Karpas-422 (cell line): Measurements from ENCODE around the gene CEBPE. TPM values are rescaled to one million over a fixed set of nuclear protein-coding genes. Genes with fewer than 3 reads are reported as not detected.

ENCODE experiments used
- DNase-seq: peaks from one replicate; pipeline ENCODE4 v3.0.0-alpha.2; 2015
- H2AFZ ChIP-seq: fragments of 200-600 bp; sonication (generic); 2 replicates; pipeline ENCODE4 v1.6.1; 2014; ENCODE audit warnings: antibody characterized with exemption, low read length, mixed read lengths
- H3K27ac ChIP-seq: fragments of 200-600 bp; sonication (generic); 2 replicates; pipeline ENCODE4 v1.5.1; 2014; ENCODE audit warnings: mild to moderate bottlenecking, low read length, moderate library complexity
- H3K27me3 ChIP-seq: fragments of 200-600 bp; sonication (generic); 2 replicates; pipeline ENCODE4 v1.6.1; 2014; ENCODE audit warnings: low read length, mixed read lengths
- H3K36me3 ChIP-seq: fragments of 200-600 bp; sonication (generic); 2 replicates; pipeline ENCODE4 v1.6.1; 2014; ENCODE audit warnings: low read length, mixed read lengths; ENCODE audit not compliant: insufficient read depth
- H3K4me1 ChIP-seq: fragments of 200-600 bp; sonication (generic); 2 replicates; pipeline ENCODE4 v1.6.1; 2014; ENCODE audit warnings: mild to moderate bottlenecking, low read length, mixed read lengths
- H3K4me2 ChIP-seq: fragments of 200-600 bp; sonication (generic); 2 replicates; pipeline ENCODE4 v1.6.1; 2014; ENCODE audit warnings: low read length, low read depth, mild to moderate bottlenecking; ENCODE audit not compliant: poor library complexity, severe bottlenecking
- H3K4me3 ChIP-seq: fragments of 200-600 bp; sonication (generic); 2 replicates; pipeline ENCODE4 v1.5.1; 2014; ENCODE audit warnings: mild to moderate bottlenecking, antibody characterized with exemption, low read length, mixed read lengths
- H3K79me2 ChIP-seq: fragments of 200-600 bp; sonication (generic); 2 replicates; pipeline ENCODE4 v1.6.1; 2014; ENCODE audit warnings: mild to moderate bottlenecking, low read length, mixed read lengths
- H3K9ac ChIP-seq: fragments of 200-600 bp; sonication (generic); 2 replicates; pipeline ENCODE4 v1.6.0; 2014; ENCODE audit warnings: low read length
- H3K9me2 ChIP-seq: fragments of 200-600 bp; sonication (generic), shearing (Covaris generic); replicated peaks from 2 replicates; pipeline ENCODE4 v1.6.0; 2014; ENCODE audit warnings: mild to moderate bottlenecking, low read length, moderate library complexity; ENCODE audit not compliant: insufficient read depth
- H3K9me3 ChIP-seq: fragments of 300-700, 200-600 bp; sonication (generic); 2 replicates; pipeline ENCODE4 v1.6.1; 2014; ENCODE audit warnings: low read length, mixed read lengths
- H4K20me1 ChIP-seq: fragments of 200-600 bp; sonication (generic); 2 replicates; pipeline ENCODE4 v1.6.1; 2014; ENCODE audit warnings: mild to moderate bottlenecking, antibody characterized with exemption, low read length, low read depth; ENCODE audit not compliant: insufficient read depth
- total RNA-seq: library from RNA; depleted of rRNA; stranded (reverse); fragments of >200 nt; shearing (Covaris generic); gene quantifications from 2 replicates; pipeline ENCODE4 v1.2.3, GENCODE V29; 2014; ENCODE audit warnings: low replicate concordance

CEBPE gene
- total RNA-seq, 1 experiment from 2014 or later, result not detected

- Histone ChIP-seq H3K79me2 (no peaks in the 10 kb centered on the region), H3K27ac (no peak overlapping the region), H3K9ac (no peak overlapping the region), H3K27me3 (no peaks in the 10 kb centered on the region), H4K20me1 (no peaks in the 10 kb centered on the region), H3K4me3 (no peak overlapping the region), H3K9me2 (no peaks in the 10 kb centered on the region), H3K4me1 (no peaks in the 10 kb centered on the region), H3K36me3 (no peaks in the 10 kb centered on the region), H3K9me3 (no peaks in the 10 kb centered on the region), H2AFZ (no peak overlapping the region), H3K4me2 (no peak overlapping the region)
- no peak for DNase-seq
These were observed 12.4 kb downstream of the CEBPE start for GRCh38 chr14:23106747-23107045.

GRCh38 chr14:23105348-23105824, 13.7 kb downstream of the CEBPE start:
- Histone ChIP-seq H3K9me3 (no peaks in the 10 kb centered on the region), H3K4me1 (no peaks in the 10 kb centered on the region), H4K20me1 (0 out of 2 replicates have a peak, but pooled peaks cover 2% of the 10 kb centered on the region), H3K9ac (no peak overlapping the region), H3K27ac (no peak overlapping the region), H3K4me3 (no peak overlapping the region), H3K4me2 (no peak overlapping the region), H3K36me3 (no peaks in the 10 kb centered on the region), H2AFZ (no peak overlapping the region), H3K27me3 (no peaks in the 10 kb centered on the region), H3K9me2 (no peaks in the 10 kb centered on the region), H3K79me2 (no peaks in the 10 kb centered on the region)
- no peak for DNase-seq

GRCh38 chr14:23104591-23105347, 14.3 kb downstream of the CEBPE start, which contains the start of gene CIROP:
Gene CIROP, minus strand, starts transcription at chr14:23104989. Its CDS starts 69 bp downstream, at chr14:23104920.
- DNase-seq, result no peak
- H3K9ac ChIP-seq, result no peak within 1 kb of the TSS
- H3K4me2 ChIP-seq, result no peak within 1 kb of the TSS
- no peaks in the 10 kb centered on the region for H3K9me3 ChIP-seq
- H3K4me1 ChIP-seq, result no peaks in the 10 kb centered on the region
- no peak within 1 kb of the TSS for H2AFZ ChIP-seq
- H3K4me3 ChIP-seq, result no peak within 1 kb of the TSS
- H3K27me3 ChIP-seq, result no peaks in the 10 kb centered on the region
- no peaks in the 10 kb centered on the region for H3K36me3 ChIP-seq
- H4K20me1 ChIP-seq, result peaks cover 5% of the 10 kb centered on the region; the same call in 1 of the 2 replicates
- H3K9me2 ChIP-seq, result no peaks in the 10 kb centered on the region
- no peaks in the 10 kb centered on the region for H3K79me2 ChIP-seq
- no peak within 1 kb of the TSS for H3K27ac ChIP-seq

GRCh38 chr14:23104070-23104590, 14.9 kb downstream of the CEBPE start:
- Histone ChIP-seq H3K36me3 (no peaks in the 10 kb centered on the region), H3K4me3 (no peak overlapping the region), H3K79me2 (no peaks in the 10 kb centered on the region), H3K27ac (no peak overlapping the region), H2AFZ (no peak overlapping the region), H3K4me1 (no peaks in the 10 kb centered on the region), H3K9me3 (no peaks in the 10 kb centered on the region), H4K20me1 (peaks cover 7% of the 10 kb centered on the region; the same call in 1 of the 2 replicates), H3K27me3 (no peaks in the 10 kb centered on the region), H3K9me2 (no peaks in the 10 kb centered on the region), H3K9ac (no peak overlapping the region), H3K4me2 (no peak overlapping the region)
- DNase-seq, result no peak

GRCh38 chr14:23103581-23103980, 15.5 kb downstream of the CEBPE start:
- Histone ChIP-seq H3K4me3 (no peak overlapping the region), H3K79me2 (no peaks in the 10 kb centered on the region), H3K9ac (no peak overlapping the region), H3K36me3 (no peaks in the 10 kb centered on the region), H3K27me3 (no peaks in the 10 kb centered on the region), H3K4me1 (no peaks in the 10 kb centered on the region), H4K20me1 (peaks cover 12% of the 10 kb centered on the region; the same call in 1 of the 2 replicates), H3K27ac (no peak overlapping the region), H3K4me2 (no peak overlapping the region), H2AFZ (no peak overlapping the region), H3K9me2 (no peaks in the 10 kb centered on the region), H3K9me3 (no peaks in the 10 kb centered on the region)
- no peak for DNase-seq

- Histone ChIP-seq H2AFZ (no peak overlapping the region), H3K4me2 (no peak overlapping the region), H3K27ac (no peak overlapping the region), H3K9me3 (no peaks in the 10 kb centered on the region), H3K27me3 (no peaks in the 10 kb centered on the region), H3K36me3 (peaks cover 8% of the 10 kb centered on the region), H4K20me1 (peaks cover 19% of the 10 kb centered on the region; the same call in 1 of the 2 replicates), H3K9me2 (no peaks in the 10 kb centered on the region), H3K9ac (no peak overlapping the region), H3K79me2 (peaks cover 4% of the 10 kb centered on the region), H3K4me1 (no peaks in the 10 kb centered on the region), H3K4me3 (no peak overlapping the region)
- DNase-seq, result no peak
These were observed 16.3 kb downstream of the CEBPE start for GRCh38 chr14:23102801-23103200.

- Histone ChIP-seq H3K9me2 (no peaks in the 10 kb centered on the region), H3K4me2 (no peak overlapping the region), H2AFZ (no peak overlapping the region), H3K4me1 (peaks cover under 1% of the 10 kb centered on the region), H3K79me2 (peaks cover 11% of the 10 kb centered on the region), H3K36me3 (peaks cover 13% of the 10 kb centered on the region), H3K27ac (no peak overlapping the region), H3K27me3 (no peaks in the 10 kb centered on the region), H3K9ac (no peak overlapping the region), H3K4me3 (no peak overlapping the region), H3K9me3 (no peaks in the 10 kb centered on the region), H4K20me1 (peaks cover 26% of the 10 kb centered on the region)
- DNase-seq, result no peak
These were observed 16.9 kb downstream of the CEBPE start for GRCh38 chr14:23101986-23102625.

- peaks cover 8% of the 10 kb centered on the region for H3K4me1 ChIP-seq
- H3K4me3 ChIP-seq, result no peak overlapping the region
- no peak overlapping the region for H3K4me2 ChIP-seq
- no peaks in the 10 kb centered on the region for H3K27me3 ChIP-seq
- no peak overlapping the region for H2AFZ ChIP-seq
- no peak overlapping the region for H3K9ac ChIP-seq
- peaks cover 32% of the 10 kb centered on the region for H4K20me1 ChIP-seq
- no peaks in the 10 kb centered on the region for H3K9me2 ChIP-seq
- H3K27ac ChIP-seq, result no peak overlapping the region
- H3K9me3 ChIP-seq, result no peaks in the 10 kb centered on the region
- DNase-seq, result no peak
- H3K79me2 ChIP-seq, result peaks cover 19% of the 10 kb centered on the region
- H3K36me3 ChIP-seq, result peaks cover 17% of the 10 kb centered on the region
These were observed 17.7 kb downstream of the CEBPE start for GRCh38 chr14:23101213-23101970.
